RWPE1 (cell line): ENCODE results near the gene SEL1L2.

Experiments used
- CTCF ChIA-PET: fragments of 350-600 bp; sonication (Branson Sonifier 250); formaldehyde crosslinking; extraction: SDS; loops from one replicate; lab custom pipeline; 2021; lab: Yijun Ruan, JAX
- POLR2A ChIA-PET: fragments of 400-600 bp; formaldehyde crosslinking; extraction: SDS; loops from one replicate; lab custom pipeline; 2020; ENCODE audit warnings: antibody characterized with exemption; ENCODE audit not compliant: low non-redundant PET; lab: Yijun Ruan, JAX
- DNase-seq: peaks from one replicate; pipeline ENCODE4 v3.0.0; 2012; ENCODE audit warnings: low spot score
- H3K27ac ChIP-seq: fragments of 450-650 bp; 2 replicates; pipeline ENCODE4 v1.5.1; 2017
- TF ChIP-seq, protein P1 (sequence below): fragments of 450-650 bp; conservative IDR thresholded peaks from 2 replicates; pipeline ENCODE4 v1.5.1; 2017; ENCODE audit warnings: low read depth, mild to moderate bottlenecking

The SEL1L2 gene

DNA sequence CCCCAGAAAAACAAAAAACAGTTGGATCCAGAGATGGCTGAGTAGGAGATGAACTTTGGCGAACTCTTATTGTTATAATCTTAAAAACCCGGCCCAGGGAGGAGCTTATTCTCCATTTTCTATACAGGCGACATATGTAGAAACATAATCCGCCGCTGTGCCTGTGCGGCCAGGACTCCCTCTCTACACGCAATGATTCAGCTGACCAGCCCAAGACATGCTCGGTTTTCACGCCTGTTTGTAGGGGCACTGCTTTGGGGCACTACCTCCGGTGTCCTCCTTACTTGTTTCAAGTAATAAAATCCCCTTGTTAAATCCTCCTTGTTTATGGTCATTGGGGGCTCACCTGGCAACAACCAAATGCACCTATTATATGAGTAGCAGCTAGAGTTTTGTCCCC, 89.9 kb downstream of the SEL1L2 start:
- CTCF ChIA-PET = interaction anchor here (0.6 kb wide), 1 partner anchor 188 kb away, joined by 4 read pairs; no protein-coding TSS in a partner anchor
- POLR2A ChIA-PET = no interaction called here
- H3K27ac ChIP-seq = no peak overlapping the region
- no peak for DNase-seq
- TF ChIP-seq, protein P1, sequence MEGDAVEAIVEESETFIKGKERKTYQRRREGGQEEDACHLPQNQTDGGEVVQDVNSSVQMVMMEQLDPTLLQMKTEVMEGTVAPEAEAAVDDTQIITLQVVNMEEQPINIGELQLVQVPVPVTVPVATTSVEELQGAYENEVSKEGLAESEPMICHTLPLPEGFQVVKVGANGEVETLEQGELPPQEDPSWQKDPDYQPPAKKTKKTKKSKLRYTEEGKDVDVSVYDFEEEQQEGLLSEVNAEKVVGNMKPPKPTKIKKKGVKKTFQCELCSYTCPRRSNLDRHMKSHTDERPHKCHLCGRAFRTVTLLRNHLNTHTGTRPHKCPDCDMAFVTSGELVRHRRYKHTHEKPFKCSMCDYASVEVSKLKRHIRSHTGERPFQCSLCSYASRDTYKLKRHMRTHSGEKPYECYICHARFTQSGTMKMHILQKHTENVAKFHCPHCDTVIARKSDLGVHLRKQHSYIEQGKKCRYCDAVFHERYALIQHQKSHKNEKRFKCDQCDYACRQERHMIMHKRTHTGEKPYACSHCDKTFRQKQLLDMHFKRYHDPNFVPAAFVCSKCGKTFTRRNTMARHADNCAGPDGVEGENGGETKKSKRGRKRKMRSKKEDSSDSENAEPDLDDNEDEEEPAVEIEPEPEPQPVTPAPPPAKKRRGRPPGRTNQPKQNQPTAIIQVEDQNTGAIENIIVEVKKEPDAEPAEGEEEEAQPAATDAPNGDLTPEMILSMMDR = no peak

DNA sequence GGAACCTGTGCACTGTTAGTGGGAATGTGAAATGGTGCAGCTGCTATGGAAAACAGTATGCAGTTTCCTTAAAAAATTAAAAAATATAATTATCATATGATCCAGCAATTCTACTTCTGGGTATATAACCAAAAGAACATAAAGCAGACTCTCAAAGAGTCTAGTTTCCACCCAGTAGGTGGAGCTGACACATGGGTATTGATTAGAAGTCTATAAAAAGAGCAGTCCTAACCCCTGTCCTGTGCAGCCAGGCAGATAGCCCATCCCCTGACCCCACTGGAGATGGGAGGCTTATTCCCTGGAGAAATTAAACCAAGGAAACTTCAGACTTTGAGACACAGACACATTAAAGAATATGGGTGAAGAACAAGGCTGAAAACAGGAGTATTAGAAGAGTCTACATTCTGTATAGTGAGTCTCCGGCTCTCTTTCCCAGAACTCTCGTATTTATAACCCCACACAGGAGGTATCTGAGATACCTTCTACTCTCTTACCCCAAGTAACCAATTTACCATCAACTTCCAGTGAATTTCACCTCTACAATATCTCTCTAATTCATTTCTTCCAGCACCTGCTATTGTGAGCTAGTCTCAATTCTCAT, 92.3 kb downstream of the SEL1L2 start:
- no peak overlapping the region for H3K27ac ChIP-seq
- ChIA-PET POLR2A (no interaction called here), CTCF (interaction anchor here (0.9 kb wide), 1 partner anchor 217 kb away, joined by 3 read pairs; no protein-coding TSS in a partner anchor)
- TF ChIP-seq, protein P1 = no peak
- DNase-seq = peak; percentile 22

DNA sequence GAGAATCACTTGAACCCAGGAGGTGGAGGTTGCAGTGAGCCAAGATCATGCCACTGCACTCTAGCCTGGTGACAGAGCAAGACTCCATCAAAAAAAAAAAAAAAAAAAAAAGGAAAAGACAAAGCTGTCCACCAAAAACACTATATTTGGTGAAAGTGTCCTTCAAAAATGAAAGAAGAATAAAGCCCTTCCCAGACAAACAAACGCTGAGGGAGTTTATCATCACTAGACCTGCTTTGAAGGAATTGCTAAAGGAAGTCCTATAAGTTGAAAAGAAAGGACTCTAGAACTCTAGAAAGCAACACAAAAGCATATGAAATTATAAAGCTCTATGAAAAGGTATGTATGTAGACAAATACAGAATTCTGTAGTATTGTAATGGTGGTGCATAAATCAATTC, 98.8 kb downstream of the SEL1L2 start:
- DNase-seq = no peak
- POLR2A ChIA-PET = no interaction called here
- CTCF ChIA-PET = no interaction called here
- no peak overlapping the region for H3K27ac ChIP-seq
- TF ChIP-seq, protein P1 = no peak

DNA sequence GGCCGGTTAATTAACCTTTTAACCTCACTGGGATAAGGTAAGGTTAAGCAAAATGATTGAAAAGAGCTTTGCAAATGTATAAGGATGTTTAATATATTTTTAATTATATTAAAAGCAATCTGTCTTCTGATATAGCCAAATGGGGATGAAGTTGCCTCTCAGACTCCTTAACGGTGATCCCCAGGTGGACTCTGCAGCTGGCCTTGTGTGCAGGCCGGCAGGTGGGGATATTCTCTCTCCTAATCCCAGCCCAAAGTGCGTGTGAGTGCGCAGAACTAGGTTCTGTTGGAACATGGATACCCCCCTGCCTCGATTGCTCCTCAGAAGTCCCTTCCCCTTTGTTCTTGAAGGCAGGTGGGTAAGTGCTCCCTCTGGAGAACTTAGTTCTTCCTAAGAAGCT, 105.6 kb downstream of the SEL1L2 start:
- TF ChIP-seq, protein P1 = no peak
- ChIA-PET CTCF (no interaction called here), POLR2A (no interaction called here)
- no peak overlapping the region for H3K27ac ChIP-seq
- no peak for DNase-seq

DNA sequence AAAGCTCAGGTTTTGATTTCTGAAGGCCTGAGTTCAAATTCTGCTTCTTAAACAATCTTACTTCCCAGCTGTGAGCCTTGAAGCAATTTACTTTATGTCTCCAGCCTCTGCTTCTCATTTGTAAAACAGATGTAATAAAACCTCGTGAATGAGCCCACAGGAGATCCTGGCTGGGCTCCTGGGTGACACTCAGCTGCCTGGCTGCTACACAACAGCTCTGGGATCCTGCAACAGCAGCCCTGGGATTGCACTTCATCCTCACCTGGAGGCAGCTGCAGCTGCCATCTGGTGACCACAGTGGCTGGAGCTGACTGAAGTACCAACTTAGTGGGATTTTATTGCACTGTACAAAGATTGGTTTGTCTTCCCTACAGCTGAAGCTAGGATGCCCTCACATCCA, 107.0 kb downstream of the SEL1L2 start:
- POLR2A ChIA-PET = no interaction called here

DNA sequence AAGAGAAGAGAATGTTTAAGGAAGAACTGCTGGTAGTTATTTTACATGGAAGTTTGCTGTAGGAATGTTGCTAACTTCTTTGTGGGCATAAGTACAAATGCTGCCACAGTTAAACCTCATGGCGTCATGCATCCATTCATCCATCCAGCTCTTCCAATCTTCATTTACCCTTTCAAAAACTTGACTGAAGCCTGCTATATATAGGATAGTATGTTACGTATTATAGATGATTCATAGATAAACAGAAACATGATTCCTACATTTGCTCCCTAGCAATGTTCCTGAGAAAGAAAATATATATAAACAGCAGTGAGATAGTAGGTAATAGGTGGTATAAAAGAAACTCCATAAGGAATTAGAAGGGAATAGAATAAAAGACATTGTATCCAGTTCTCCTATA, 111.8 kb downstream of the SEL1L2 start:
- ChIA-PET POLR2A (no interaction called here), CTCF (interaction anchor here (0.7 kb wide), 1 partner anchor 96 kb away, joined by 3 read pairs; no protein-coding TSS in a partner anchor)
- no peak overlapping the region for H3K27ac ChIP-seq
- TF ChIP-seq, protein P1 = no peak
- DNase-seq = no peak

More for the DNA sequence above, 107.0 kb downstream of the SEL1L2 start:
- H3K27ac ChIP-seq = no peak overlapping the region
- CTCF ChIA-PET = no interaction called here
- no peak for DNase-seq
- TF ChIP-seq, protein P1 = no peak
